GM10847 (cell line): ENCODE data around the gene TRABD.

ENCODE experiments used
- POLR2A ChIP-seq: IDR thresholded peaks from 2 replicates; pipeline ENCODE4 v1.6.1; 2011; ENCODE audit not compliant: insufficient read length; ENCODE audit errors: extremely low read depth

The TRABD gene

DNA sequence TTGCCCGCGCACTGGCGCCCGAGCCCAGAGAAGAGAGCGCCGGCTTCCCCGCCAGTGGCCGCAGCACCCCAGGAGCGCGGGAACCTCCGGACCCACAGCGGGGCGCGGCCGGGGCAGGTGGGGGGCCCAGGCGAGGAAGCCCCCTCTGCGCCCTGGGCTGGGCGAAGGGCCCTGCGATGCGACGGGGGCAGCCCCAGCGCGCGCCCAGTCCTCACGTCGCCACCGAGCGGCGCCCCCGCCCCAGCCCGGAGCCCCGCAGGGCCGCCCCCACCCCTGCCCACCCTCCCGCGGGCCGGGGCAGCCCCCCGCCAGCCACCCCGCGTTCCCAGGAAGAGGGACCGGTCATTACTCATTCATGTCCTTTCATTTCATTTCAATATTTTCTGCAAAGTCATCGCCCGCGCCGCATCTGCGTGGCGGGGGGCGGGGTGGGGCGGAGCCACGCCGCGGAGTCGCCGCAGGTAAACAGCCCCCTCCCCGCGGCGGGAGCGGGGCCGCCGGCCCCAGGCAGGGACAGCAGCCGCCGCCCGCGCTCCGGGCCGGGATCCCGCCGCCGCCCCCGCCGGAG, 15.9 kb upstream of the TRABD start:
- no peak for TF ChIP-seq POLR2A

DNA sequence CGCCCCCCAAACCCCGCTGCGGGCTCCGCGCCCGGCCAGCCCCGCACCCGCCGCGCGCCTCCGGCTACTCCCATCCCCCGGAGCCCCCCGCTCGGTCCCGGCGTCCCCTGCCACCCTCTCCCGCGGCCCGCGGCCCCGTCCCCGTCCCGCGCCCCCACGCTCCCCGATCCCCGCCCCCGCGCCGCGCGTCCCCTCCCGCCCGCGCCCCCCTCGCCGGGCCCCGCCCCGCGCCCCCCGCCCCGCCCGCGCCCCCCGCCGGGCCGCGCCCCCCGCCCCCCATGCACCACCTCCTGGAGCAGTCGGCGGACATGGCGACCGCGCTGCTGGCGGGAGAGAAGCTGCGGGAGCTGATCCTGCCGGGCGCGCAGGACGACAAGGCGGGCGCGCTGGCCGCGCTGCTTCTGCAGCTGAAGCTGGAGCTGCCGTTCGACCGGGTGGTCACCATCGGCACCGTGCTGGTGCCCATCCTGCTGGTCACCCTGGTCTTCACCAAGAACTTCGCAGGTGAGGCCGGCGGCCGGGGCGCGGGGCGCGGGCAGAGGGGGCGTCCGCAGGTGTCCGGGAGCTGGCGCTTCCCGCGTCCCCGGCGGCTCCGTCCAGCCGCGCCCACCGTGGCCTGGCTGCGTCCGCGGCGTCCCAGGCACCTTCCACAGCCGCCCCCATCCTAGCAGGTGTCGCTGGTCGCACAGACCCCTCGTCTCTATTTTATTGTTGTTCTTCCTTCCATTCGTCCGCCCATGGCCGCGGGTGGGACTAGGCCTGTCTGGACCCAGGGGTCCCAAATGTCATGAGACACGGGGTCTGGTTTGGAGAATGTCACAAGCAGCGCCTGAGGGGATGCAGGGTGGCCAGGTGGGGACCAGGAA, 15.0 kb upstream of the TRABD start, which contains the start of gene PANX2:
Gene PANX2 (plus strand): TSS at position 279 of the 866 bp plus-strand sequence. CDS start 0 bp downstream, at position 279.
- no peak for TF ChIP-seq POLR2A

DNA sequence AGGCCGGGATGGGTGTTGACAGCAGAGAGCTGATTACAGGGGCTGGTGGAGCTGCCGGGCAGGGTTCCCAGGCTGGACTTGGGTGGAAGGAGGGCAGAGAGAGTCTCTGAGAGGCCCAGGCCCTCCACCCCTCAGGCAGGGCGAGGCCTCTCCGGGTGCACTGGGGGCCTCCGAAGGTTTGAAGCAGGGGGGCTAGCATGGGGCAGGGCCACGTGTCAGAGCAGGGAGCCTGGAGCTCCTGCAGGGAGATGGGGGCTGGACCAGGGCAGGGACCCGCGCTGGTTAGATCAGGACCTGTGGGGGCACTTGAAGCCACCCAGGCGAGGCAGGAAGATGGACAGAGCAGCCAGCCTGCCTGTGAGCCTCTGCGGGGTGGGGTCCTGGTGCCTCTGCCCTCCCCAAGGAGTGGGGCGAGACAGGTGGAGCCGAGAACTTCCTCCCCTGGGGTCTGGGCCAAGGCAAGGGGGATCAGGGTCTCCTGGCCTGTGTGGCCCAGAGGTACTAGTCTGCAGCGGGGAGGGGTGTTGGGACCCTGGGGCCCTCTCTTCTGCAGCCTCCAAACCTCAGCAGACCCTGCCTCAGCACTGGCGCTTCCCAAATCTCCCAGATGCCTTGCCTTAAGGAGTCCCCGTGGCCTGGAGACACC, 14.3 kb upstream of the TRABD start:
- no peak for TF ChIP-seq POLR2A

DNA sequence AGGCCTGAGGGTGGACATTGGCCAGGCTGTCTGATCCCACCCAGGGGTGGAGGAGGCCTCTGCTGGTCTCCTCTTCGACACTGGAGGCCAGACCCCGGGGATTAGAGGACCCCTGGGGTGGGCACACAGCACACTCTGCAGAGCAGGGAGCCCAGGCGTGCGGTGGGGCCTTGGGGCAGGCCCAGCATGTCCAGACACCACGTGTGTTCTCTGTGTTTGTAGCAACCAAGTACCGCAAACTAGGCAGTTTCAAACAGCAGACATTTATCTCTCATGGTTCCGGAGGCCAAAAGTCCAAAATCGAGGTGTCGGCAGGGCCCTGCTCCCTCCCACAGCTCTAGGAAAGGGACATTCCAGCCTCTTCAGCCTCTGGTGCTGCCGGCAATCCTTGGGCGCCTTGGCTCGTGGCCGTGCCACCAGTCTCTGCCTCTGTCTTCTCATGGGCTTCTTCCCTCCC, 13.7 kb upstream of the TRABD start:
- TF ChIP-seq POLR2A, result no peak

DNA sequence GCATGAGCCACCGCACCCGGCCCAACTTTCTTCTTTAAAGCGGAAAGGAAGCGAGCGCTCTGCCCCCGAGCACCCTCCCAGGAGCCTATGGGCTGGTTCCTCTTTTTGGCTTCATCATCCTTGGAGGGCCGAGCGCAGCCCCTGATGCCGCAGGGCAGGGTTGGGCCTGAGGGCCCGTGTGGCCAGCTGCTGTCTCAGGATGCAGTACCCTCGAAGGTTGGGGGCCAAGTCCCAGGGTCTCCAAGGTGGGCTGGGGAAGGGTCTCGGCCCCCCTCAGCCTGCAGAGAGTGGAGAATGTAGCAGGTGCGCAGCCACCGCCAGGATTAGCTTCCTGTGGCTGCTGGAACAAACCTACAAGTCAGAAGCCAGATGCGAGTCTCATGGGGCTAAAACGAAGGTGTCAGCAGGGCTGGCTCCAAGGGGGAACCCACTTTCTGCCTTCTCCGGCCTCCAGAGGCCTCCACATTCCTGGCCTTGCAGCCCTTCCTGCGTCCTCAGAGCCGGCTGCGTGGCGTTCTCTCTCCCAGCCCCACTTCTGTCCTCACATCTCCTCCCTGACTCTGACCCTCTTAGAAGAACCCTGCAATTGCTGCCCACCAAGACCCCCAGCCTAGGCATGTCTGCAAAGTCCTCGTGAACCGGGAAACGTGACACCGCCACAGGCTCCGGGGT, 12.3 kb upstream of the TRABD start:
- TF ChIP-seq POLR2A, result no peak

DNA sequence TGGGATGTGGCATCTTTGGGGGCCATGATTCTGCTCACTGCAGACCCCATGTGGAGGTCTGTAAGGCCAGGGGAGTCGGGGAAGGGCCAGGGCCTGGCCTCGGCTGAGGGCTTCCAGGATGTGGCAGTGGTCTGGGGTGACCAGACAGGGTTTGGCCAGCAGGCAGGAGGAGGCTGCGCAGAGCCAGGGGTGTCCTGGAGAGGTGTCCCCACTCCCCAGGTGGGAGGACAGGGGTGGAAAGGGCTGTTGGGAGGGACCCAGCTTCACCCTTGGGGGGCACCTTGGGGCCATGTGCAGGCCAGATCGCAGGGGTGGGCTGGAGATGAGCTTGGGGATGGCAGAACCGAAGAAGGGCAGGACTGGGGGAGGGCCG, 11.7 kb upstream of the TRABD start:
- TF ChIP-seq POLR2A, result no peak

DNA sequence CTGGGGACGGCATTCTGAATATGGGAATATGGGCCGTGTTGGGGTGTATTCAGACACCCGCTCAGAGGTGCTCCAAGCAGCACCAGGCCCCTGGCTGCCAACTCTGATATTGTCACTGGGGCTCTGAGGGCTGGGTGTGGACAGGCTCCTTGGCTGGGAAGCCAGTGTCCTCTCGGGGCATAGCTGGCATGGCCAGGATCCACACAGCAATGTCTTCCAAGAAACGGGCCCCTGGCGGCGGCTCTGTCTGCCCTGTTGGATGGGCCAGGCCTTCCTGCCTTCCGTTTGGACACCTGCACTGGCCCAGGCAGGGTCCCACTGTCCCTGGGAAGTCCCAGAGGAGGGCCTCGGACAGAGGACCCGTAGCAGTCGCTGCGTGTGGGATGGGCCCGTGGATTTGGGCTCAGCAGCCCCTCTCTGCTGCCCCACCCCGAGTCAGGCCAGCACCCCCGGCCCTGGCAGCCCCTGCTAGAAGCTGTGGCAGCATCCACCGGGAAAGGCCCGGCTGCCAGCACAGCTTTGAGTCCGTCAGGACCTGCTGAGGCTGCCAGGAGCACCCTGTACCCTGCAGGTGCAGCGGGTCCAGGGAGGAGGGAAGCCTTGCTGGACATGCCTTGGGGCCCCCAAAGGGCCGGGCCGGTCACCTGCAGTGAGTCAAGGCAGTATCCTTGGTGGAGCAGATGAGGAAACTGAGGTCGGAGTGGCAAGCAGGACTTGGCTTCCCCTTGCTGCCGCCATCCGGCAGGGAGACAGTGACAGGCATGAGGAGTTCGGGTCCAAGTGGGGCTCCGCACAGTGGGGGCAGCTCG, 11.1 kb upstream of the TRABD start:
- no peak for TF ChIP-seq POLR2A

DNA sequence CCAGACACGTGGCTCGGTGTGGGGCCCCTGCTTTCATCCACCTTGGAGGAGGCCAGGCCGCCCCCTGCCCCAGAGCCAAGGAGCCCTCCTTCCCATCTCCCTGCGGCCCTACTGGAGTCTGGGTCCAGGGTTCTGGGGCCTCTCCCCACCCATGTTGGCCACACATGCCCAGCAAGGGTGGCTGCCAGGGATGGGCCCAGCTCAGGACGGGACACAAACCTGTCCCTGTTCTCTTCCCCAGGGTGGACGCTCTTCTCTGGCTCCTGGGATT, 10.6 kb upstream of the TRABD start:
- TF ChIP-seq POLR2A, result no peak

DNA sequence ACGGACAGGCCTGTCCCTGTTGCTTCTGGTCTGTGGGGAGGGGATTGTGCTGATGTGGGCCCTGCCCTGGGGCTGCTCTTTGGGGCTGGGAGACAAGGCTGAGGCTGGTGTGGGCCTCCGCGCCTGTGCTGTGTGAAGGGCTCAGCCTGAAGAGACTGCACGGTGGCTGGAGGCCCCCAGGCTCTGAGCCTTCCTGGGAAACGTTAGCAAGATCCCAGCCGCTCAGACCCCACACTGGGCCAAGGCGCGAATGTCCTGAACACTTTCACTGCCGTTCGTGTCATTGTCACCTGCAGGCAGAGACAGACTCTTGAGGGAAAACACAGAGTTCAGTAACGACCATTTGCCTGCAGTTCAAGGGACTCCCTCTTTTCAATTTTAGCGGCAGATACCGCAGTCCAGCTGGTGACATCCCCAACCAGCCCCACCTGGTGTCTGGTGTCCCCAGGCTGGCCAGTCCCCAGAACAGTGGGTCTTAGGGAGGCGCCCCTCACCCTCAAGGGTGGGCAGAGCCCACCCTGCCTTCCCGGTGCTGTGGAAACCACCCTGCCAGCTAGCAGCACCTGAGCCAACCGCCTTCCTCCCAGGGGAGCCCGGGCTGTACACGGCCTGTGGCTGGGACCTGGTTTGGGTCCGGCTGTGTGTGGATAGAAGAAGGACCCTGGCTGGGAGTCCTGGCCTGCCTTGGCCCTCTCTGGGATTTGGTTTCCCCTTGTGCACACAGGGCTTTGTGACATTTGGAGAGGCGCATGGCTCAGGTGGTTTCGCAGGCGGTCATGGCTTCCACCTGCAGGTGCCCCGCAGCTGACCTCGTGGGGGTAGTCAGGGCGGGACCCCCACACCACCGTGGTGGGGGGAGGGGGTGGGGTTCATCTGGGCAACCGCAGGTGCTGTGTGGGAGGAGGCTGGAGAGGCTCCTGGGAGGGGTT, 9.5 kb upstream of the TRABD start:
- no peak for TF ChIP-seq POLR2A

DNA sequence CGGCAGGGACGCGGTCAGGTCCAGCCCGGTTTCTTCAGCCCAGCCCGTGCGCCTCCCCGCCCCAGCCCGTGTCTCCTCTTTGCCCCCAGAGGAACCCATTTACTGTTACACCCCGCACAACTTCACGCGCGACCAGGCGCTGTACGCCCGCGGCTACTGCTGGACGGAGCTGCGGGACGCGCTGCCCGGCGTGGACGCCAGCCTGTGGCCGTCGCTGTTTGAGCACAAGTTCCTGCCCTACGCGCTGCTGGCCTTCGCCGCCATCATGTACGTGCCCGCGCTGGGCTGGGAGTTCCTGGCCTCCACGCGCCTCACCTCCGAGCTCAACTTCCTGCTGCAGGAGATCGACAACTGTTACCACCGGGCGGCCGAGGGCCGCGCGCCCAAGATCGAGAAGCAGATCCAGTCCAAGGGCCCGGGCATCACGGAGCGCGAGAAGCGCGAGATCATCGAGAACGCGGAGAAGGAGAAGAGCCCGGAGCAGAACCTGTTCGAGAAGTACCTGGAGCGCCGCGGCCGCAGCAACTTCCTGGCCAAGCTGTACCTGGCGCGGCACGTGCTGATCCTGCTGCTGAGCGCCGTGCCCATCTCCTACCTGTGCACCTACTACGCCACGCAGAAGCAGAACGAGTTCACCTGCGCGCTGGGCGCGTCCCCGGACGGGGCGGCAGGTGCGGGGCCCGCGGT, 8.7 kb upstream of the TRABD start:
- TF ChIP-seq POLR2A, result no peak

DNA sequence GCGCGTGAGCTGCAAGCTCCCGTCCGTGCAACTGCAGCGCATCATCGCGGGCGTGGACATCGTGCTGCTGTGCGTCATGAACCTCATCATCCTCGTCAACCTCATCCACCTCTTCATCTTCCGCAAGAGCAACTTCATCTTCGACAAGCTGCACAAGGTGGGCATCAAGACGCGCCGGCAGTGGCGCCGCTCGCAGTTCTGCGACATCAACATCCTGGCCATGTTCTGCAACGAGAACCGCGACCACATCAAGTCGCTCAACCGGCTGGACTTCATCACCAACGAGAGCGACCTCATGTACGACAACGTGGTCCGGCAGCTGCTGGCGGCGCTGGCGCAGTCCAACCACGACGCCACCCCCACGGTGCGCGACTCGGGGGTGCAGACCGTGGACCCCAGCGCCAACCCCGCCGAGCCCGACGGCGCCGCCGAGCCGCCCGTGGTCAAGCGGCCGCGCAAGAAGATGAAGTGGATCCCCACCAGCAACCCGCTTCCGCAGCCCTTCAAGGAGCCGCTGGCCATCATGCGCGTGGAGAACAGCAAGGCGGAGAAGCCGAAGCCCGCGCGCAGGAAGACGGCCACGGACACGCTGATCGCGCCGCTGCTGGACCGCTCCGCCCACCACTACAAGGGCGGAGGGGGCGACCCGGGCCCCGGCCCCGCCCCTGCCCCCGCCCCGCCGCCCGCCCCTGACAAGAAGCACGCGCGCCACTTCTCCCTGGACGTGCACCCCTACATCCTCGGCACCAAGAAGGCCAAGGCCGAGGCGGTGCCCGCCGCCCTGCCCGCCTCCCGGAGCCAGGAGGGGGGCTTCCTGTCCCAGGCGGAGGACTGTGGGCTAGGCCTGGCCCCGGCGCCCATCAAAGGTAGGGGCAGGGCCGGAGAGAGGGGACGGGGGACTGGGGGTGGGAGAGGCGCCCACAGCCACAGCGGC, 7.9 kb upstream of the TRABD start:
- no peak for TF ChIP-seq POLR2A

DNA sequence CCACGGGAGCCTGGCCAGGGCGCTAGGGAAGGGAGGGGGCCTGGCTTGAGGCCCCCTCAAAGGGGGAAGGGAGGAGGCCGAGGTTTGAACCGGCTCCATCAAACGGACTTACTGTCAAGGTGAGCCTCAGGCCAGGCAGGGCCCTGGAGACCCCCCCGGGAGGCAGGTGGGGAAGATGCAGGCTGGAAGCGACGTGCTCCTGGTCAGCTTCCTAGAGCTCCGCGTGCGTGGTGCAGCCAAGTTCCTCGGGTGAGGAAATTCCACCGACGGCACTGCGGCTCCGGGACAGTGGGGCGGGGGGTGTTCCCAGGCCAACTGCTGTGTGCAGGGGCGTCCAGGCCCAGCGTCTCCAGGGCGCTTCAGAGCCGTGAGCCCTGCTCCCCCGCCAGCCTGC, 7.2 kb upstream of the TRABD start:
- no peak for TF ChIP-seq POLR2A
